GM21723 (cell line): ENCODE results near the gene DPH7.
"Not testable (repeated sequence)": the region's sequence is repeated elsewhere in the genome, so short reads cannot be mapped to it uniquely, and the experiment has no call there.

Experiments
- ATAC-seq: cut with Tn5 transposase; IDR thresholded peaks from one replicate; pipeline ENCODE4 v1.9.1; 2021; ENCODE audit warnings: mild to moderate bottlenecking, moderate library complexity; ENCODE audit not compliant: unreplicated experiment

The DPH7 gene

DNA sequence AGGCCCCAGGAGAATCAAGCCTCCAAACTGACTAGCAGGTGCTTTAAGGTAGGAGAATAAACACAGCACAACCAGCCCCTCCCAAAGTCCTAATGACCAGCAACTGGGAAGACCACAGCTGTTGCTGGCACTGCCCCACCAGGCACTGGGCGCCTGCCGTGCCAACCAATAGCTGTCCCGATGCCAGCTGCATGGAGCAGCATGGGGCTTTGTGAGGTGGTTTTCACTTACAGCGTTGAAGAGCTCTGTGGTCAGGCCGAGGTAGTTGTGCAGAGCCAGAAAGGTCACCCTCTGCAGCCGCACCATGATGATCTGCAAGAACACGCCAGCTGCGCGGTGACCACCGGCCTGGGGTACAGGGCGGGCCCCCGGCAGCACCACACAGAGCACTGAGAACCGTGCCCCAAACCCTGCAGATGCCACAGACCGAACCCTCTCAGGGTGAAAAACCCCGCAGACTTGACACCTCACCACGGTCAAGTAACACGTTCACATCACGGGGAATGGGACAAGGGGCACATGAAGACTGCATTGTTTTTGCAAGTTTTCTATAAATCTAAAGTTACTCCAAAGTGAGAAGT, 57.2 kb downstream of the DPH7 start:
- no peak for ATAC-seq

DNA sequence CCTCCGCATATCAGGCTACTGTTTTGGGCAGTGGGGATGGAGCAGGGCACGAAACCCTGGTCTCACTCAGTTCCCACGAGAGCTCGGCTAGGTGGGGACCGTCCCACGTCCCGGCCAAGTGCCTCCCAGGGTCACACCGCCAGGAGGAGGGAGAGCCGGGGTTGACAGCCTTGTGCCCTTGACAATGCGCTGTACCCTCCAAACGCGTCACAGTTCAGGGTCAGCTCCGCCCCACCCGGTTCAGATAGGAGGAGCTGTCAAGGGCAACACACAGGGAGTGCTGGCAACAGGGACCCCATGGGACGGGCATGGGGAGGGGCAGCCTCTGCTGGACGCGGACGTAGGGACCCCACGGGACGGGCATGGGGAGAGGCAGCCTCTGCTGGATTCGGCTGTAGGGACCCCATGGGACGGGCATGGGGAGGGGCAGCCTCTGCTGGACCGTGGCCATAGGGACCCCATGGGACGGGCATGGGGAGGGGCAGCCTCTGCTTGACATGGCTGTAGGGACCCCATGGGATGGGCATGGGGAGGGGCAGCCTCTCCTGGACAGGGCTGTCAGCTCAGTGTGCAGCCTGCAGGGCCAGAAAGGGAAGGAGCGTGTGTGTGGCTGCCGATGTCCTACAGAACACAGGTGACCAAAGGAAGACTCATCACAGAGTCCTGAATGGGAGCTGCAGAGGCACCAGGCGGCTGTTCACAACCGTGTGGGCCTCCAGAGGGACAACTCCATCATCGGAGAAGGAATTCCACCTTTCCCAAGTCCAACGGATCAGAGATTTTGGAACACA, 57.9 kb downstream of the DPH7 start:
- no peak for ATAC-seq

DNA sequence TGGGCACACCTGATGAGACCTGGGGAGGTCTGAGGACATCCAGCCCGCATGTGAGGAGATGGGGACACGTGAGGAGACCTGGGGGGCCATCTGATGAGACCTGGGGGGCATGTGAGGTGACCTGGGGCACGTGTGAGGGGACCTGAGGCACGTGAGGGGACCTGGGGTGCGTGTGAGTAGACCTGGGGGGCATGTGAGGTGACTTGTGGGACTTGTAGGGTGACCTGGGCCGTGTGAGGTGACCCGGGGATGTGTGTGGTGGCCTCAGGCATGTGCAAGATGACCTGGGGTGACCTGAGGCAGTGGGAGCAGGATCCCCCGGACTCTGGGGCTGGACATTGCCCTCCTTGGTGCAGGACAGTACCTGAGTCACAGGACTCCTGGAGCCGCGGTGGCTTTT, 59.2 kb downstream of the DPH7 start:
- no peak for ATAC-seq

DNA sequence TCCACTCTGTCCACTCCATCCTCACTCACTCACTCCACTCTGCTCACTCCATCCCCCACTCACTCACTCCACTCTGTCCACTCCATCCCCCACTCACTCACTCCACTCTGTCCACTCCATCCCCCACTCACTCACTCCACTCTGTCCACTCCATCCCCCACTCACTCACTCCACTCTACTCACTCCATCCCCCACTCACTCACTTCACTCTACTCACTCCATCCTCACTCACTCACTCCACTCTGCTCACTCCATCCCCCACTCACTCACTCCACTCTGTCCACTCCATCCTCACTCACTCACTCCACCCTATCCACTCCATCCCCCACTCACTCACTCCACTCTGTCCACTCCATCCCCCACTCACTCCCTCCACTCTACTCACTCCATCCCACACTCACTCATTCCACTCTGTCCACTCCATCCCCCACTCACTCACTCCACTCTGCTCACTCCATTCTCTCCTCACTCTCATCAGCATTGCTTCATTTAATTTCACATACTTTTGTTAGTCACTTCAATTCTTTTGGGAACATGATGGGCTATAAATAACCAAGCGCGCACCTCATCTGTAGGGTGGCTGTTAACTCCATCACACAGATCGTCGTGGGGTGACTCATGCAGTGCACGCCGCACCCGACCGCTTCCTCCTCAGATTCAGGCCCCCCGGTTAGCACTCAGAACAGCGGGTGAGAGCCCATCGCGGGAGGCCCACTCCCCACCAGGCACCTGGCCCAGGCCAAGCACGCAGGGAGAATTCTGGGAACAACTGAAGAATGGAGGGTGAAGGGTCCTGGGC, 59.9 kb downstream of the DPH7 start:
- not testable (repeated sequence) for ATAC-seq

DNA sequence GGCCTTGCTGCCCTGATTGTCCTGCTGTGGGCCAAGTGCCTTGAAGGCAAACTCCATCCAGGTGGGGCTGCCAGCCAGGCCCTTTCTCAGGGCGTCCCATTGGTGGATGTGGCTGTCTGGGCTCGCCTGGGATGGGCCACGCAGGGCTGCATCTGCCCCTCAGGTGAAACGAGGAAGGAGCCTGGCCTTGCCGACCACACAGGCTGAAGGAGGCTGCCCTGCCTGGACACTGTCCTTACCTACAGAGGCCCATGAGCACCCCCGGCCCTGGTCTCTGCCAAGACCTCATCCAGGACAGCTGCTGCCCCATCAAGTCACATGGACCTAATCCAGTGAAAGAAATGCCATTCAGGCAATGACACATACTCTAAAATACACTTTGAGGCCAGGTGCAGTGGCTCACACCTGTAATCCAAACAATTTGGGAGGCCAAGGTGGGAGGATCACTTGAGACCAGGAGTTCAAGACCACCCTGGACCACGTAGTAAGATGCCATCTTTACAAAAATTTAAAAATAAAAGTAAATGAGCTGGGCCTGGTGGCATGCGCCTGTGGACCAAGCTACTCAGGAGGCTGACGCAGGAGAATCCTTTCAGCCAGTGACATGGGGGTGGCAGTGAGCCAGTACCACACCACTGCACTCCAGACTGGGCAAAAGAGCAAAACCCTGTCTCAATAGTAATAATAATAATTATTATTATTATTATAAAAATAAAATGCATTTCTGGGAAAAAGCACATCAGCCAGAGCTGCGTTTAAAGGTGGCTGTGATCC, 62.4 kb downstream of the DPH7 start:
- no peak for ATAC-seq

DNA sequence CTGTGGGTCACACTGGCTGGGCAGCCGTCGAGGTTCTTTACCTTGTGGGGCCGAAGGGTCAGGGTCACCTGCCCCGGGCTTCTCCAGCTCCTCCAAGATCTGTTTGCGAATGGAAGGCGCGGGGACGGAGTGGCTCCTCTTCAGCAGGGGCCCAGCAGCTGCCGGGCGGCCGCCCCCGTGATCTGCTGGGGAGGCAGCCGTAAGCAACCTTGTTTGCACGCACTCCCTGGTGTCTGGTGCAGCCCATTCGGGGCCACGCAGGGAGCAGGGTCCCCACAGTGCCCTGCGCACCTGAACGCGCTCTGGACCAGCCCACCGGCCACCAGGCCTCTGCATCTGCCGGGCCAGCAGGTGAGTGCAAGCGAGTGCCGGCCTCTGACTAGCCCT, 63.4 kb downstream of the DPH7 start:
- no peak for ATAC-seq

DNA sequence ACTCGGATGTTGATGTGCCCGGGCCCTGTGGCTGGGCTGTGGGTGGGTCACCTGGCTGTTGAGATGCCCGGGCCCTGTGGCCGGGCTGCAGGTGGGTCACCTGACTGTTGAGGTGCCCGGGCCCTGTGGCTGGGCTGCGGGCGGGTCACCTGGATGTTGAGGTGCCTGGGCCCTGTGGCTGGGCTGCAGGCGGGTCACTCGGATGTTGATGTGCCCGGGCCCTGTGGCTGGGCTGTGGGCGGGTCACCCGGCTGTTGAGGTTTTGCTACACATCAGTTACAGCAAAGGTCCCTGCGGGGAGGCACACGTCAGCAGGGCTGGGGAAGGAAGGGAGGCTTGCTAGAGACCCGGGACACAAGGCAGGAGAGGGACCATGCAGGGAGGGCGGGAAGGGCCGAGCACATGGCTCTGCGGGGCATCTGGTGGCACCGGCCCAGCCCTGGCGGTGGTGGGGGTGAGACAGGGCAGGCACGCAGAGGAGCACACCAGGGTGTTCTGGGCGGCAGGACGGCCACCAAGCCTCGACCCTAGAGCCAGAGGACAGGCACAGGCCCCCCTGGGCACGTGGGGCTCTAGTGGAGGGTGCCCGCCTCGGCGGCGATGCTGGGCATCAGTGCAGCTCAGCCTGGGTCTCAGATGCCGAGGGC, 63.9 kb downstream of the DPH7 start:
- ATAC-seq, result no peak

DNA sequence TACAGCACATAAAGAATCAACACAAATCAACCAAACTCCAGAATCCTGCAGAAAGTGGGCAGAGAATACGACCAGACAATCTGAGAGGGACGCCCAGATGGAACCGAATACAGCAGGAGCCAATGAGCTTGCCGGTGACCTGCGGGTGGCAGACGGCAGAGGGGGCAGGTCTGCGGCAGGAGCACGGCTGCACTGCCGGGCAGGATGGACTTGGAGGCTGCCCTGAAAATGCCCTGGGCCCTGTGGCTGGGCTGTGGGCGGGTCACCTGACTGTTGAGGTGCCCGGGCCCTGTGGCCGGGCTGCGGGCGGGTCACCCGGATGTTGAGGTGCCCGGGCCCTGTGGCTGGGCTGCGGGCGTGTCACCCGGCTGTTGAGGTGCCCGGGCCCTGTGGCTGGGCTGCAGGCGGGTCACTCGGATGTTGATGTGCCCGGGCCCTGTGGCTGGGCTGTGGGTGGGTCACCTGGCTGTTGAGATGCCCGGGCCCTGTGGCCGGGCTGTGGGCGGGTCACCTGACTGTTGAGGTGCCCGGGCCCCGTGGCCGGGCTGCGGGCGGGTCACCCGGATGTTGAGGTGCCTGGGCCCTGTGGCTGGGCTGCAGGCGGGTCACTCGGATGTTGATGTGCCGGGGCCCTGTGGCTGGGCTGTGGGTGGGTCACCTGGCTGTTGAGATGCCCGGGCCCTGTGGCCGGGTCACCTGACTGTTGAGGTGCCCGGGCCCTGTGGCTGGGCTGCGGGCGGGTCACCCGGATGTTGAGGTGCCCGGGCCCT, 64.7 kb downstream of the DPH7 start:
- ATAC-seq, result not testable (repeated sequence)

DNA sequence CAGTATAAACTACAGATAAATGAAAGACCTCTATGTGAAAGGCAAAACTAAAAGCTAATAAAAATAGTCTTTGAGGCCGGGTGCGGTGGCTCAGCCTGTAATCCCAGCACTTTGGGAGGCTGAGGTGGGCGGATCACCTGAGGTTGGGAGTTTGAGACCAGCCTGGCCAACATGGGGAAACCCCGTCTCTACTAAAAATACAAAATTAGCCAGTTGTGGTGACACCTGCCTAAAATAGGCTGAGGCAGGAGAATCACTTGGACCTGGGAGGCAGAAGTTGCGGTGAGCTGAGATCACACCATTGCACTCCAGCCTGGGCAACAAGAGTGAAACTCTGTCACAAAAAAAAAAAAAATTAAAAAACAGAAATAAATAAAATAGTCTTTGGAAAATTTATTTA, 65.6 kb downstream of the DPH7 start:
- ATAC-seq, result not testable (repeated sequence)

DNA sequence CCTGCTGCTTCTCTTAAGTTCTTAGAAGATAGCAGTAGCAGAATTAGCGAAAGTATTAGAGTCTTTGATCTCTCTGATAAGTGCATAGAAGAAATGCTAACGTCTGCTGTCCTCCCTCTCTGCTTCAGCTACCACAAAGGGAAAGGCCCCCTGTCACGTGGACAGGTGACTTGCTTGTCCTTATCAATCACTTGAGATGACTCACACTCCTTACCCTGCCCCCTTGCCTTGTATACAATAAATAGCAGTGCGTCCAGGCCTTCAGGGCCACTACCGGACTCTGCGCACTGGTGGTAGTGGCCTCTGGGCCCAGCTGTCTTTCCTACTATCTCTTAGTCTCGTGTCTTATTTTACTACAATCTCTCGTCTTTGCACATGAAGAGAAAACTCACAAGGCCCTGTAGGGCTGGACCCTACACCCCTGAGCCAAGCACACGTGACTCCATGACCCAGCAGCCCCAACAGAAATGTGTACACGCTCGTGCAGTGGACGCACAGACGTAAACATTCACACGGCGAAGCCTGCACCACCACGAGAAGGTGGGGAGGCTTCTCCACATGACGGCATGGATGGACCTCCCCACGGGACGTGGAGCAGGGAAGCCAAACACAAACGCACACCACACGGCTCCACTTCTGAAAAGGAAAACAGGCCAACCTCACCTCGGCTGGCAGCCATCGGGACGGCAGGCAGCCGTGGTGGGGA, 66.8 kb downstream of the DPH7 start:
- no peak for ATAC-seq

DNA sequence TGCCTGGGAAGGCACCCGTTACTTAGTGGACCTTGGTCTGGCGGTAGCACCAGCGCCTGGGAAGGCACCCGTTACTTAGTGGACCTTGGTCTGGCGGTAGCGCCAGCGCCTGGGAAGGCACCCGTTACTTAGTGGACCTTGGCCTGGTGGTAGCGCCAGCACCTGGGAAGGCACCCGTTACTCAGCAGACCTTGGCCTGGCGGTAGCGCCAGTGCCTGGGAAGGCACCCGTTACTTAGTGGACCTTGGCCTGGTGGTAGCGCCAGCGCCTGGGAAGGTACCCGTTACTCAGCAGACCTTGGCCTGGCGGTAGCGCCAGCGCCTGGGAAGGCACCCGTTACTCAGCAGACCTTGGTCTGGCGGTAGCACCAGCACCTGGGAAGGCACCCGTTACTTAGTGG, 67.6 kb downstream of the DPH7 start:
- not testable (repeated sequence) for ATAC-seq

DNA sequence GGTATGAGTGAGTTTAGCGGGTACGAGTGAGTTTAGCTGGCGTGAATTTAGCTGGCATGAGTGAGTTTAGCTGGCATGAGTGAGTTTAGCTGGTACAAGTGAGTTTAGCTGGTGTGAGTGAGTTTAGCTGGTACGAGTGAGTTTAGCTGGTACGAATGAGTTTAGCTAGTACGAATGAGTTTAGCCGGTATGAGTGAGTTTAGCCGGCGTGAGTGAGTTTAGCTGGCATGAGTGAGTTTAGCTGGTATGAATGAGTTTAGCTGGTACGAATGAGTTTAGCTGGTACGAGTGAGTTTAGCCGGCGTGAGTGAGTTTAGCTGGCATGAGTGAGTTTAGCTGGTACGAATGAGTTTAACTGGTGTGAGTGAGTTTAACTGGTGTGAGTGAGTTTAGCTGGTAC, 69.5 kb downstream of the DPH7 start:
- no peak for ATAC-seq

DNA sequence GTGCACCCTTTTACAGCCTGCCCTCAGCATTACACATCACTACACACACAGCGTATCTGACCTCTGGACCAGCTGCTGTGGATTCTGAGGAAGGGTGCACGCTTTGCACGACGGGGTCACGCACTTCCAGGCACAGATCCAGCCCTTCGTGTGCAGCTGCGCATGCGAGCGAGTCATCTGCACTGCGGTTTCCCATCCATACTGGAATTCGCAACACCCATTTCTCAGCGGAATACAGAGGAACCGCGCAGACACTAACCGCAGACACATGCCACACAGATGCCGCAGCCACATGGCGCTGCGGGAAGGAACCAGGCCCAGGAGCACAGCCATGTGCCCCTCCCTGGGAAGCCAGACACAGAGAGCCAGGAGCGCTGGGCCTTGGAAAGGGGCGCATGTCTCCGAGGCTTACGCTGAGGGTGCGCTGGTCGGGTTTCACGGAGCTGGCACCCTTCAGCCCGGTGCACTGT, 72.0 kb downstream of the DPH7 start:
- ATAC-seq, result no peak

DNA sequence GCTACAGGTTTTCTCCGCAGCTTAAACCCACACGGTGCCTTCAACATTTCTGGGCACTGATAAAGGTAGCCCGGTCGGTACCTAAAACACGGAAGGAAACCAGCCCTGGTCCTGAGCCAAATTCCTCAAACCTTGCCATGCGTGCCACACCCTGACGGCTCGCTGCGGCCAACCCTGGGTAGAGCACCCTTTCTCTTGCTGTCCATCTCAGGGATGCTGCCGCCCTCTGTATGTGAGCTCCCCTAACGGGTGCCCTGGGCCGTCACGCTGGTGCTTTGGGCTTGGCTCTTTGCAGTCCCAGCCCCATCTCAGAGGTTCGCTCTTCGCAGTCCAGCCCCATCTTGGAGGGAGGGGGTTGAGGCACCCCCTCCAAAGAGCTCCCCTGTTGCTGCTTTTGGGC, 72.5 kb downstream of the DPH7 start:
- ATAC-seq, result no peak

DNA sequence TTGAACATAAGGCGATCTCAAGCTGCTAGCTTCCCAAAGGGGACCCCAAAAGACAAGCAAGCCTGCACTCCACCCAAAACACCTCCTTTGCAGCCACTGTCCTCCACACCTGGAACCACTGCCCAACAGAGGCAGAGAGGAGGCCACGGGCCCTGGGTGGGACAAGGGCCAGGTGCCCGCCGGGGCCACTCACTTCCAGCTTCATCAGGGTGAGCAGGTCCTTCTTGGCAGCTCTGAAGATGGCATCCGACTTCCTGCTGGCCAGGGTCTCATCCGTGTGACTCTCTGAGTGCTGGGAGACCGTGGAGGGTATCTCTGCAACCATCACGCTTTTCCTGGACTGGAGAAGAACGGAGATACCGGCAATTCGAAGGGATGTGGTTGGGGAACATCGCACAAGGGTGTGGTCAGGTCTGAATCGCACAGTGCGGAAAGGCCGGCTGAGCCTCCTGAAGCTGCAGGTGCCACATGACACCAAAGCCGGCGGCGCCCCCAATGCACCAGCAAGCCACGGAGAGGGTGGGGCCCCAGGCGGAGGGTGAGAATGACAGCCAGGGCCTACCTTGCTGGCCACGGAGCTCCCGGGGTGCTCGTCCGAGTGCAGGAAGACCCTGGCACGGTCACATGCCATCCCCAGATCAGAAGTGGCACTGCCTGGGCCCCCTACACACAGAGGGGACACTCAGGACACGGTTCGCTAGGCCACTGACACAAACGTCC, 73.1 kb downstream of the DPH7 start:
- ATAC-seq, result no peak
